HPDE6-E6E7 (cell line): Measurements from ENCODE around the gene ITGA11.

ENCODE experiments used
- DNase-seq: peaks from one replicate; pipeline ENCODE4 v3.0.0; 2011; ENCODE audit warnings: missing footprints; ENCODE audit errors: extremely low spot score

Gene ITGA11

DNA sequence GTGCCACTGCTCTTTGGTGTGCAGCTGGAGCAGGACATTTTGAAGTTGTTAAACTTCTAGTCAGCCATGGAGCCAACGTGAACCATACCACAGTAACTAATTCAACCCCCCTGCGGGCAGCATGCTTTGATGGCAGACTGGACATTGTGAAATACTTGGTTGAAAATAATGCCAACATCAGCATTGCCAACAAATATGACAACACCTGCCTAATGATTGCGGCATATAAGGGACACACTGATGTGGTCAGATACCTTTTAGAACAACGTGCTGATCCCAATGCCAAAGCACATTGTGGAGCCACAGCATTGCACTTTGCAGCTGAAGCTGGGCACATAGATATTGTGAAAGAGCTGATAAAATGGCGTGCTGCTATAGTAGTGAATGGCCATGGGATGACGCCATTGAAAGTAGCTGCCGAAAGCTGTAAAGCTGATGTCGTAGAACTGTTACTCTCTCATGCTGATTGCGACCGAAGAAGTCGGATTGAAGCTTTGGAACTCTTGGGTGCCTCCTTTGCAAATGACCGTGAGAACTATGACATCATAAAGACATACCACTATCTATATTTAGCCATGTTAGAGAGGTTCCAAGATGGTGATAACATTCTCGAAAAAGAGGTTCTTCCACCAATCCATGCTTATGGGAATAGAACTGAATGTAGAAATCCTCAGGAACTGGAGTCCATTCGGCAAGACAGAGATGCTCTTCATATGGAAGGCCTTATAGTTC is 142.2 kb downstream of the ITGA11 start:
- no peak for DNase-seq

DNA sequence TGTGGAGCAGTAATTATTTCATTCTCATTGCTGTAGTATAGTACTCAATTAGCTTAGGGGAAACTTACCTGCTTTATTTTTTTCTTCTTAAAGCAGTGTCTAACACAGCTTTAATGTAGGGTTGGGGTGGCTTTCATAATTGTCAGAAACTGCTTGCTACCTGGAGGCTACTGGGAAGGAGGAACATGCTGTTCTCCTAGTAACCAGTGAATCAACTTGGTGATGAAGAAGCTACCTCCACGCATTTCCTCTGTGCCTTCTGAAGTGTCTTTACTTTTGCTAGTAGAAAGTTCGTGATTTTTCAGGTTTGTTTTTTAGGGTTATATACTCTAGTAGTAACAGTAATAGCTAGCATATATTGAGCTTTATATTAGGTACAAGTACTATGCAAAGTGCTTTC is 142.9 kb downstream of the ITGA11 start:
- no peak for DNase-seq

DNA sequence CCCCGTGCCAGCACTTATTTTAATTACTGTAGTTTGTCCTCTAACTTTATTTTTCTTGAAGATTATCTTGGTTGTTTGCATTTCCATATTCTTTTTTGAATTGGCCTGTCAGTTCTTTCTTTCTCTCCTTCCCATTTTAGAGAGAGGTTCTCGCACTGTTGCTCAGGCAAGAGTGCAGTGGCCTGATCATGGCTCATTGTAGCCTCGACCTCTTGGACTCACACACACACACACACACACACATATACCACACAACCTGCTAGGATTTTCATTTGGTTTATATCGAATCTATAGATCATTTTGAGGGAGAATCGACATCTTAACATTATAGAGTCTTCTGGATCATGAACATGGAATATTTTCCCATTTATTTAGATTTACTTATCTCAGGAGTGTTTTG is 145.7 kb downstream of the ITGA11 start:
- no peak for DNase-seq

DNA sequence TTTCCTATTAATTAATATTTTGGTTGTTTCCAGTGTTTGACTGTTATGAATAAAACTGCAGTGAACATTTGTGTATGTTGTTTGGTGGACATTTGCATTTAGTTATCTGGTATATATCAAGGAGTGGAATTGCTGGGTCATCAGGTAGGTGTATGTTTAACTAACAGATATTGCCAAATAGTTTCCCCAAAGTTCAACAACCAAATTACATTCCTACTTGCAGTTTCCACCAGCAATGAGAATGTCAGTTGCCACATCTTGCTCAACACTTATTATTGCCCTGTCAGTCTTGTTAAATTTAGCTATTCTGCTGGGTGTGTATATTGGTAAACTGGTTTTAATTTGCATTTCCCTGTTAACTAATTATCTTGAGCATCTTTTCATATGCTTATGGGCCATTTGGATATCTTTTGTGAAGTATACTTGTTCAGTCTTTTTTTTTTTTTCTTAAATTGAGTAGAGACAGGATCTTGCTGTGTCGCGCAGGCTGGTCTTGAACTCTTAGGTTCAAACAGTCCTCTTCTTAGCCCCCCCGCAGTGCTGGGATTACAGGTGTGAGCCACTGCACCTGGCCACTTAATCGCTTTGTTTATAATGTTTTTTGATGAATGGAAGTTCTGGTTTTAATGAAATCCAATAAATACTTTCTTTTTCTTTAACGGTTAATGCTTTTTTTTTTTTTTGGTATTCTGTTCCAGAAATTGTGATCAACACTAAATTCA is 146.5 kb downstream of the ITGA11 start:
- no peak for DNase-seq

DNA sequence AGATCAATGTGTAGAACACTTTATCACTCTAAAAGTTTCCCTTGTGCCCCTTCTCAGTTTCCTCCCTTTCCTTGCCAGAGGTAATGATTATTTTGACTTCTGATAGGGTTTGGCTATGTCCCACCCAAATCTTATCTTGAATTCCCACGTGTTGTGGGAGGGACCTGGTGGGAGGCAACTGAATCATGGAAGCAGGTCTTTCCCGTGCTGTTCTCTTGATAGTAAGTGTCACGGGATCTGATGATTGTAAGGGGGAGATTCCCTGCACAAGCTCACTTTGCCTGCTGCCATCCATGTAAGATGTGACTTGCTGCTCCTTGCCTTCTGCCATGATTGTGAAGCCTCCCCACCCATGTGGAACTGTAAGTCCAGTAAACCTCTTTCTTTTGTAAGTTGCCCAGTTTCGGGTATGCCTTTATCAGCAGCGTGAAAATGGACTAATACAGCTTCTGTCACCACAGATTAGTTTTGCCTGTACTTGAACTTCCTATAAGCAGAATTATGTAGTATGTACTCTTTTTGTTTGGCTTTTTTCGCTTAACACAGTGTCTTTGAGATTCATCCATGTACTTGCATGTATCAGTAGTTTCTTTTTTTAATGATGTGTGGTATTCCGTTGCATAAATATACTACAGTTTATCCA is 147.2 kb downstream of the ITGA11 start:
- no peak for DNase-seq

DNA sequence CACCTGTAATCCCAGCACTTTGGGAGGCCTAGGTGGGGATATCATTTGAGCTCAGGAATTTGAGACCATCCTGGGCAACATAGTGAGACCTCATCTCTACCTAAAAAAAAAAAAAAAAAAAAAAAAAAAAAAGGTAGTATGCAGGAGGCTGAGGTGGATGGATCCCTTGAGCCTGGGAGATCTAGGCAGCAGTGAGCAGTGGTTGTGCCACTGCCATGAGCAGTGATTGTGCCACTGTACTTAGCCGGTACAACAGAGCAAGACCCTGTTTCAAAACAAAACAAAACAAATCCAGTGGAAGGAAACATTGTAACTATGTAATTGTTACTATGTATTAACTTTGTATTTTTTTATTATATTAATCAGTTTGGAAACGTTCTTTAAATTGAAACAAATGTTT is 148.6 kb downstream of the ITGA11 start:
- no peak for DNase-seq

DNA sequence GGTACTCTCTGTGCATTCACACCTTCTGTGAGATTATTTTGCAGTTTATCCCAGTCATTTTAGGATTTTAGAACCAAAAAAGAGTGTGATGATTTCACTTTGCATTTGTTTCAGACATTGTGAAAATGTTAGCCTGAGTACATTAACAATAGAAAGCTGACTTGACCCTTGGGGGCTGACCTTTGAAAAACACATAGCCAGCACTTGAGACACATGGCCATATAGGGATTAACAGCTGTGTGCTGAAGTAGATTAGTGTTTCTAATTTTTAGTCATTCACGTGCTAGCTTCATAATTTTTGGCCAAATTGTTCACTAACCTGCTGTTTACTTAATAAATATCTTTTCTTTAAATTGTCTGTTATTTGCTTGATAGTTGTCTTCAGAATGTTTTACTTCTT is 151.0 kb downstream of the ITGA11 start:
- no peak for DNase-seq

DNA sequence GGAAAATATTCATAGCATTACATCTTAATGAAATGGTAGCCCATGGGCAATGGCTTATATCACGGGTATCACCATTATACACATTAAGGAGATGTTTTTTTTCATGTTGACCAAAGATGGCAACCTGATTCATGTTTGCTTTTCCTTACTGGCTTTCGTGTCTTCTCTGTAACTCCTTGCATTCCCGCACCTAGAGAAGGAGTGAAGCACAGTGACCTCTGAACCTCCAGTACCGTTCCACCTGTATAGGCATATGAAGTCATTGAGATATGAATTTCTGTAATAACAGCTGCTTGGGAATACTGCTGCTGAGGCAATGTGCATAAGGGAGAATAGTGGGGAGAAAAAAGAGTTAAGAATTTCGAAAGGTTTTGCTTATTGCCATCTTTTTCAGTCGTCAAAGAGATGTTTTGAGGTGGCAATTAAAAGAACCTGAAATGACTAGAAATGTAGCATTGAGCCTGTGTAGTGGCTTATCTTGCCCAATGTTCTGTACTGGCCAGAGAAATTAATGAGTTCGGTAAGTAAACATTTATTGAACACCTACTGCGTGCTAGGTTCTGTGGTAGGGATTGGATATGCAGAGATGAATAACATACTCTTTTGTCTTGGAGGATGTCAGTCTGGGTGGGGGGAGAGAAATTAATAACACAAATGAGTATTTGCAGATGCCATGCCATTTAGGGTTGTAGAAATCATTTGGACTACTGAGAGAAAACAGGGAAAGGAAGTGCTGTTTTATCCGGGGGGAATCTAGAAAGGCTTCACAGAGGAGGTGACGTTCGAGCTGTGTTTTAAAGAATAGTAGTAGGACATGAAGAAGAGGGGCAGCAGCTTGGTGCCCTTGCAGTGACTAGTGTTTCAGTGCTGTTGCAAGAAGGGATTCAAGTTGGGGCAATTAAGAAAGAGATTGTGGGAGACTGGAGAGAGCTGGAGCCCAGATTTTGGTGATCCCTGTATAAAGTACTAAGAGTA is 151.9 kb downstream of the ITGA11 start:
- no peak for DNase-seq

DNA sequence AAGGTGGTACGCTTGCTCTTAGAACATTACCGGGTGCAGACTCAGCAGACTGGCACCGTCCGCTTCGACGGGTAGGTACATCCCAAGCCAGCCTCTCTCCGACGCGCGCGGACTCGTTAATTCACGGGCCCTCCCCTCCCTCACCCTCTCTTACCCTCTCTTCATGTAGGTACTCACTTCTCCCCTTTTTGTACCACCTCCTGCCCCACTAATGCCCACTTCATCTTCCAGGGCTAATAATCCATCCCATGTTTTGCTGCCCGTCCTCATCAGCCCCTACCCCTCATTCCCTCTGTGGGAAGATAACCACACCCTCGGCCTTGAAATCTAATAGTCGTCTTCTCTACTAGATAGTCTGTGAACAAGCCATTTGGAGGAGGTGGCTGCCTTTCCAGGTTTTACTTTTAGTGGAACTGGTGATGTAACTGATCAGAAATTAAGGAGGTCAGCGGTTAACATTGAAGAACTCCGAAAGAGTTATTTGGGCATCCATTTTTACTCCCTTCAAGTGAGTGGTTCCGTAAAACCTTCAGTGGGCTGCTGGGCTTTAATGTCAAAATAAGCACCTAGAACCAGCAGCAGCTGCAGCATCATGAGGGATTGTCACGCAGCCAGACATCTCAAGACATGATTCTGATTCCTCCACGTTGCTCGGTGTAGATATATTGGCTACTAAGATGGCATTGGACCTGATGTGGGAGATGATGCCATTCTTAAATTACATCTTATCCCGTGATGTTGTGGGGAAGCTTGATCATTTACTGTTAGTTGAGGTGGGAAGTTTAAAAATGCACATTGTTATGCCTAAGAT is 153.2 kb downstream of the ITGA11 start:
- no peak for DNase-seq

DNA sequence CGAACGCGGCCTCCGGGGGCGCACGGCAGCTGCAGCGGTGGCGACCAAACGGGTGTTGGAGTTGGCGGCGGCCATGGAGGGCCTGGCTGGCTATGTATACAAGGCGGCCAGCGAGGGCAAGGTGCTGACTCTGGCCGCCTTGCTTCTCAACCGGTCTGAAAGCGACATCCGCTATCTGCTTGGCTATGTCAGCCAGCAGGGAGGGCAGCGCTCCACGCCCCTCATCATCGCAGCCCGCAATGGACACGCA is 153.7 kb downstream of the ITGA11 start:
- DNase-seq, result no peak

DNA sequence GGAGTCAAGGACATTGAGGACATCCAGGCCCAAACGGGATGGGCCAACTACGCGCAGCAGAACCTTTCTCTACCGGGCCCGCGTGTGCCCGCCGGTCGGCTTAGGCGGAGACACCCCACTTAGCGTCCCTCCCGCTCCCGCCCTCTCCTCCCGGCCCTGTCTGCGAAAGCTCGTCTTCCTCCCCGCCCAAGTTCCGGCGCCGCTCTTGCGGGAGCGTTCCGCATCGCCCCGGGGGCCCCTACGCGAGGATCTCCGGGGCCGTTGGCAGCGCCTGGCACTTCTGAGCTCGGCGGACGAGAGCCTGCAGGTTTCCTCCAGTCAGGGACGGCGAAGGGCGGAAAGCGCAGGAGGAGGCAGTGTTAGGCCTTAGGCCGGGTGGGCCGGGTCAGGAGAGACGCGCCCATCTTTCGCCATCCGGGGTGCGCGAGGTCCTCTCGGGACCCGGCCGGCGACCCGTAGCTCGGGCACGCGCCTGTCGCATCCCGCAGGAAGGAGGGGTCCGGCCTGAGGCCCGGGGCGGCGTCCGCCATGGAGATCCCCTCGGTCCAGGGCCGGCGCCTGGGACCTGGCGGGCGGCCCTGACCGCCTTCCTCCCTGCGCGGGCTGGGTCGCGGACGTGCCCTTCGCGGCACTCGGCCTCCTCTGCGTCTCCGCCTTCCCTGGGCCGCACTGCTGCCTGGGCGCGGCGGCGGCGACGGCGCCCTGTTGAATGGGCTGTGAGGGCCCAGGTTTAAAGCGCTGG is 154.2 kb downstream of the ITGA11 start, which contains the start of gene FEM1B:
Gene FEM1B, plus strand, starts transcription at position 143 of the 742 bp plus-strand sequence. CDS start 673 bp downstream, outside the sequence.
- peak; percentile 58 for DNase-seq

DNA sequence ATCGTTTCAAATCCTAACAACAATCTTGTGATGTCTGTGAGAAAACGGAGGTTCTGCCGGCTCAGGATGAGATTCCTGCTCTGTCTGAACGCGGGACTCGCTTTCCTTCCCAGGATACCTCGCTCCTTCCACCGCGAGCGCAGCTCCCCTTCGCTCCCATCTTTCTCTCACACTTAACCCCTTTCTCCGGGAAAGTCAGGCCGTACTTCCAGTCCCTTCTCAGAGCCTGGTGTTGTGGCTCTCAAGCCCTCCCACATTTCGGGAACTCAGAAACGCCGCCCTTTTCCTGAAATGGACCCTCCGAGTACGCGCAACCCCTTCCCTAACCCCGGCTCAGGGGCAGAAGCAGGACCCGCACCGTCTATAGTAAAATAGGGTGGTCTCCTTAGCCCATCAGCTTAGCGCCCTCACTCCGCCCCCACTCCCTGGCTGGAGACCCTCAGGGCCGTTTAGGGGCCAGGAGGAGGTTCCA is 154.8 kb downstream of the ITGA11 start:
- no peak for DNase-seq

DNA sequence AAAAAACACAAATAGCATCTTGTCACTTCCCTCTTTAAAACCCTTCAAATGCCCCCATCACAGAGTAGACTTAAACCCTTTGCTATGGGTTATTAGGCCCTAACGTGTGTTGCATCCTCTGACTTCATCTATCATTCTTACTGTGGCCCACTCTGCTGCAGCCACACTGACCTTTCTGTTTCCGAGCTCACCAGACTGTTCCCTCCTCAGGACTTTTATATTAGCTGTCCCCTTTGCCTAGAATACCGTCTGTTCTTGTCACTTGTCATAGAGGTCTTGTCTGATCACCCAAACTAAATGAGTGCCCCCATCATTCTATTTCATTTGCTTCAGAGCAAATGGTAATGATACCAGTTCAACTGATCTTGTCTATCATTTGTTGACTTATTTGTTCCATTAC is 155.3 kb downstream of the ITGA11 start:
- DNase-seq, result no peak

DNA sequence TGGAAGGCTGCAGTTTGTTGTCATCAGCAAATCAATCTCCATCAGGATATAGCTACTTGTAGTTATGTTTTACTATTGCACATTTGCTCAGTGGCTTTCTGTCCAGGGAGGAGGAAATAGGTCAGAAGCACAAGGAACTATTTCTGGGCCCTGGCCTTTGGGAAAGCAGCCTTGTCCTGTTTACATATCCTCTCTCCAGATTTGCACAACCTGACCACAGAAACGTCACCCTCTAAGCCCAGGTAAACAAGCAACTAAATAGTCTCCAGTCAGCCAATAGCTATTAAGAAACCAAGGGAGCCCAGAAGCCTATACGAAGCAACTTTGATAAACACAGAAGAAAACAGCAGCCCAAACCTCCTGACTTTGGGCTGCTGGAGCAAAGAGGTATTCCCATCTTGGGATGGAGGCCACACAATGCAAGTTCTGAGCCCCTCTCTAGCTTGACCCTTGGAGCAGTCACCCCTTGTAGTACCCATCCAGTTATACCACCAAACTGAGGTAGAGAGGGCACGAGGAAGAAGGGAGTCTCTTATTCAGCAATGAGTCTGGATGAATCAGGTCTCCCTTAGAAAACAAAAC is 156.7 kb downstream of the ITGA11 start:
- no peak for DNase-seq

DNA sequence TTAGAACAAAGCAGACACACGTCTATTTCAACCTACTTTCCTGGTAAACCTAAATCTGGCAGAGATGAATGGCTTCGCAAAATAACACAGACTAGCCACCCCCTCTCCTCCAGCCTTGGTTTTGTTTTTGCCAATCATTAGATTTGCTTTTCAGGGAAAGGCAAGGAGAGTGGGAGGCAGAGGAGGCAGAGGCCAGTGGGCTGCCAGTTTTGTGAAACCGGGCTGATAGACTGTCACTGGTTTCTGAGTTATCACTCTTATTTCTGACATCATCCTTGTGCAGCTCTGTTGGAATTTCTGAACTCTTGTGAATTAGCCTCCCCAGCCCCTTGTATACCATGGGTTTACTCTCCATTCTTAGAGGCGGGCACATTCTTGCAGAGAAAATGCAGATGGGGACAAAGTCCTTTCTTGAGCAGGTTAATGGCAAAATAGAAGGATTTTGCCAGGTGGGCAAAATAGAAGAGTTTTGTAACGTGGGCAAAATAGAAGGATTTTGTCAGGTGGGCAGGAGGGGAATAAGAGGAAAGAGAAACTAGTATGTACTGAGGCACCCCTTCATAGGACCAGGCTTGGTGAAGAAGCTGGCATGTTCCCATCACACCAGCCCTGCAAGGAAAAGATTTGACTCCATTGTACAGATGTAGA is 157.6 kb downstream of the ITGA11 start:
- DNase-seq, result no peak

DNA sequence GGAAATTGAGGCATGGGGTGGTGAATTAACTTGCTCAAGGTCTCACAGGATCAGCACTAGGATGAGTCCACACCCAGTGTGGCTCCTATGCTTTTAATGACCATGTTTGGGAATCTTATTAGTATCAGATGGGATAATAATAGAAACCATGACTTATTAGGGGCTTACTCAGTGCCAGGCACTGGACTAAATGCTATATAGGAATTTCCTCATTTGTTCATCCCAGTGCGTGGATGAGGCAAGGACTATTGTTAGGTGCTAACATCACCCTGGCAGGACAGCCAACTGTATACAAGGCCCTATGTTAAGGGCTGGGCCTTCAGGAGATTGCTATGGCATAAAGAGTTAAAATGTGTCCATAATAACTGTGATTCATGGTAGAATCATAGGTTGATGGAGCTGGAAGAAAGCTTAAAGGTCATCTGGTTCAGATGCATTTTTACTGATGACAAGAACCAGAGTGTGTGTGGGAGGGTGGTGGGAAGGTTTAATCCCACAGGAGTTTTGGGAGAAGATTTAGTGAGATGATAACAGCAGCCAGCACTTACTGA is 159.2 kb downstream of the ITGA11 start:
- DNase-seq, result no peak

DNA sequence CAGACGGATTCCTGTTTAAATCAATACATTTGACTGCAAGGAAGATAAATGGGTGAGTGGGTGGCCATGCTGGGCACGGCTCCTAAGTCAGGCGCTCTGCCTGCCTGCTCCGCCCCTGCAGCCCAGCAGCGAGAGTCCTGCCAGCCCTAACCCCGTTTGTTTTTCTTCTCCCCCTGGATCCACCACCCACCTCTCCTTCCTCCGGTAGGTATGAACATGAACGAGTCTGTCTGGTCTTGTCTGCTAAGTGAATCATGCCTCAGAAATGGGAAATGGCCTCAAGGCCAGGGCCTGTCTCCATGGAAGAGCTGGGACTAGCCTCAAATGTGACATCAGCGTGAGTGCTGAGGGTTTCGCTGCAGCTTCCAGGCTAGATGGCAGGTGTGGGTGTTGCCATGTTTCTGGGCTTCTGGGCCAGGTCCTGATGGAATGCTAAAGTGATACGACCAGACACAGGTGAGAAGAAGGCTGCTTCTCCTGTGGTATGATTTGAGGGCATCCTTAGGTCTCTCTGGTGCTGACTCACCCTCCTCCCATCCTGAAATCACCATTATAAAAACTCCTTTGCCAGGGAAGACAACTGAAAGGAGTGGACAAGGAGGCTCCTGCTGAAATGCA is 160.0 kb downstream of the ITGA11 start:
- peak; percentile 85 for DNase-seq

DNA sequence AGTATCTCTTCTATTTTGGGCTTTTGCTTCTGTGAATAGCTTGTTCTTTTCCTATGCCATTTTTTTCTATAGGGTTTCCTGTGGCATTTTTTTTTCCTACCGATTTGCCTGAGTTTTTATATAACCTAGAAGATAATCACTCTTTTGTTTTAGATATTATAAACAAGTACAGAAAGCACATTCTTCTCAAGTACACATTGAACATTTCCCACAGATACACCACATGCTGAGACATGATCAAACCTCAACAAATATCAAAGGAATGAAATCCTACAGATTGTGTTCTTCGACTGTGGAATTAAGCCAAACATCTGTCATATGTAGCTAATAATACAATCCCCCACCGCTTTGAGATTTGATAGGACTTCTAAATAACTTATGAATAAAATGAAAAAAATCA is 163.6 kb downstream of the ITGA11 start:
- DNase-seq, result no peak

DNA sequence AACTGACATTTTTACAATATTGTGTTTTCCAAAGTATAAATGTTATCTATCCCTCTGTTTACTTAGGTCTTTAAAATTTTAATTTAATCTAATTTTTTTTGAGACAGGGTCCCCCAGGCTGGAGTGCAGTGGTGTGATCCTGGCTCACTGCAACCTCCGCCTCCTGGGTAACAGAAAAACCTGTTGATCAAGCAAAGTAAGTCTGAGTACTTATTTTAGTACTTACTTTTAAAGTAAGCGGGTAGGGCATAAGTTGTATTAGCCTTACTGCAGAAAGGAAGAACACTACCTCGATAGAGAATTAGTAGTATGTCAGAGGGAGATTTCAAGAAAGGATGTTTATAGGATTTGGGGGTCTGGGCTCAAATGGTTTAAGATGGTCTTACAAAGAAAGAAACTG is 166.3 kb downstream of the ITGA11 start:
- DNase-seq, result no peak
